Measurements from ENCODE around the gene ACSF3. TPM values are rescaled to one million over a fixed set of nuclear protein-coding genes. Genes with fewer than 3 reads are reported as not detected.

The ACSF3 gene
- total and polyA plus RNA-seq, 2 of the 4 experiments (the other 2 are of a cell fraction) = 9.5 to 14.2 TPM

DNA sequence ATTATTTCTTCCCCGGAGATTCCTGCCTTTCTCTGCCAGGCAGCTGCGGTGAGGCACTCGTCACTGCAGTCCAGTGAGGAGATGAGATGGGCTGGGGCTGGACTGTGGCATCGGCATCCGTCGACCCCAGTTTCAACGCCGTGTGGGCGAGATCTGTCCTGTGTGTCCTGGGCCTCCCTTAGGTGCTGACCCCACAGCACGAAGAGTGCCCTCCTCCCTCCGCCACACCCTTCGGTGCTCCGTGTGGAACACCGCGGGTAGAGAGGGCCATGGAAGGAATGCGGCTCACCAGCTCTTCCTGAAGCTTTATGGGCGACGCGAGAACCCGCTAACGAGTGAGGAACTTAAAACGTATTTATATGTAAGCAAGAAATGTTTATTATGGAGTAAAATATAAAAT is 17.6 kb downstream of the ACSF3 start:
- DNase-seq (no peak), ATAC-seq (ENCODE audit: low read depth) (no peak)
- H3K4me1 ChIP-seq (ENCODE audit: control insufficient read depth, insufficient read depth, low read length) = no peaks in the 10 kb centered on the region
- TF ChIP-seq, protein P1, sequence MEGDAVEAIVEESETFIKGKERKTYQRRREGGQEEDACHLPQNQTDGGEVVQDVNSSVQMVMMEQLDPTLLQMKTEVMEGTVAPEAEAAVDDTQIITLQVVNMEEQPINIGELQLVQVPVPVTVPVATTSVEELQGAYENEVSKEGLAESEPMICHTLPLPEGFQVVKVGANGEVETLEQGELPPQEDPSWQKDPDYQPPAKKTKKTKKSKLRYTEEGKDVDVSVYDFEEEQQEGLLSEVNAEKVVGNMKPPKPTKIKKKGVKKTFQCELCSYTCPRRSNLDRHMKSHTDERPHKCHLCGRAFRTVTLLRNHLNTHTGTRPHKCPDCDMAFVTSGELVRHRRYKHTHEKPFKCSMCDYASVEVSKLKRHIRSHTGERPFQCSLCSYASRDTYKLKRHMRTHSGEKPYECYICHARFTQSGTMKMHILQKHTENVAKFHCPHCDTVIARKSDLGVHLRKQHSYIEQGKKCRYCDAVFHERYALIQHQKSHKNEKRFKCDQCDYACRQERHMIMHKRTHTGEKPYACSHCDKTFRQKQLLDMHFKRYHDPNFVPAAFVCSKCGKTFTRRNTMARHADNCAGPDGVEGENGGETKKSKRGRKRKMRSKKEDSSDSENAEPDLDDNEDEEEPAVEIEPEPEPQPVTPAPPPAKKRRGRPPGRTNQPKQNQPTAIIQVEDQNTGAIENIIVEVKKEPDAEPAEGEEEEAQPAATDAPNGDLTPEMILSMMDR (conservative IDR thresholded peaks at IDR 0.05; ENCODE audit: low read depth, low read length) = no peak
- TF ChIP-seq, protein P2, sequence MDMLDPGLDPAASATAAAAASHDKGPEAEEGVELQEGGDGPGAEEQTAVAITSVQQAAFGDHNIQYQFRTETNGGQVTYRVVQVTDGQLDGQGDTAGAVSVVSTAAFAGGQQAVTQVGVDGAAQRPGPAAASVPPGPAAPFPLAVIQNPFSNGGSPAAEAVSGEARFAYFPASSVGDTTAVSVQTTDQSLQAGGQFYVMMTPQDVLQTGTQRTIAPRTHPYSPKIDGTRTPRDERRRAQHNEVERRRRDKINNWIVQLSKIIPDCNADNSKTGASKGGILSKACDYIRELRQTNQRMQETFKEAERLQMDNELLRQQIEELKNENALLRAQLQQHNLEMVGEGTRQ (IDR thresholded peaks at IDR 0.05; ENCODE audit: low read depth, low read length) = no peak
- TF ChIP-seq MAFK (IDR thresholded peaks at IDR 0.05; ENCODE audit: low read depth, low read length) (no peak), SMC3 (IDR thresholded peaks at IDR 0.05; ENCODE audit: low read depth, low read length) (no peak), CHD1 (IDR thresholded peaks at IDR 0.05; ENCODE audit: low read depth, low read length) (no peak)
- no peak overlapping the region for H3K4me2 ChIP-seq (ENCODE audit: low read depth, low read length)
- H2AFZ ChIP-seq (replicated peaks; ENCODE audit: low read length, poor library complexity) = no peak overlapping the region
- no peak overlapping the region for H3K23ac ChIP-seq (ENCODE audit: low read depth, low read length)
- no peak overlapping the region for H2AK9ac ChIP-seq (replicated peaks; ENCODE audit: low read depth, low read length, poor library complexity)
- H4K8ac ChIP-seq (ENCODE audit: low read depth in 2 of 2, low read length in 2 of 2) = no peak overlapping the region
- no peak overlapping the region for H3K18ac ChIP-seq (ENCODE audit: low read depth, low read length)
- H2BK120ac ChIP-seq (ENCODE audit: low read depth, low read length) = no peak overlapping the region
- H3K14ac ChIP-seq (replicated peaks; ENCODE audit: low read depth, low read length) = no peak overlapping the region
- WGBS, 2 experiments (ENCODE audit: extremely low coverage in 2 of 2, insufficient read length in 1 of 2) = 90% methylated on average over 7 of the region's 22 CpGs; no CpG with 5 or more reads in 1 of the 2 experiments
- ChIA-PET CTCF (no interaction called here), POLR2A (ENCODE audit: unreplicated experiment) (no interaction called here)
- no peak overlapping the region for H2BK5ac ChIP-seq (ENCODE audit: low read depth, low read length, poor library complexity, severe bottlenecking)
- intact Hi-C loops (cut with micrococcal nuclease) = no loop called here
- H4K5ac ChIP-seq (ENCODE audit: low read depth, low read length) = no peak overlapping the region
- H3K9ac ChIP-seq (ENCODE audit: low read depth, low read length) = no peak overlapping the region
- no peak overlapping the region for H2BK20ac ChIP-seq (ENCODE audit: low read depth, low read length)
- no peak overlapping the region for H3K56ac ChIP-seq (ENCODE audit: extremely low read depth, insufficient read depth, low read length)
- dilution Hi-C loops (cut with HindIII; ENCODE audit: low sequenced_read_pairs, unreplicated experiment) = no loop called here
- no peak overlapping the region for H3K4ac ChIP-seq (ENCODE audit: low read depth, low read length)
- H3K36me3 ChIP-seq (ENCODE audit: control insufficient read depth, insufficient read depth, low read length) = peaks cover 51% of the 10 kb centered on the region
- H4K20me1 ChIP-seq (ENCODE audit: insufficient read depth, low read length) = no peaks in the 10 kb centered on the region
- no peak overlapping the region for H2AK5ac ChIP-seq (ENCODE audit: low read depth, low read length)
- peaks cover 9 to 15% of the 10 kb centered on the region in 2 experiments for H3K79me1 ChIP-seq (ENCODE audit: low read depth in 1 of 2, low read length in 2 of 2)
- H3K4me3 ChIP-seq (ENCODE audit: insufficient read depth, low read depth, low read length) = no peak overlapping the region
- H3K27me3 ChIP-seq (ENCODE audit: control insufficient read depth, insufficient read depth, low read length) = no peaks in the 10 kb centered on the region
- H3K27ac ChIP-seq (ENCODE audit: insufficient read depth, low read length) = no peak overlapping the region
- H4K91ac ChIP-seq (ENCODE audit: insufficient read depth, low read depth, low read length) = no peak overlapping the region
- H2BK15ac ChIP-seq (ENCODE audit: low read depth, low read length) = no peak overlapping the region
- peaks cover 6% of the 10 kb centered on the region; the same call in 1 of the 2 replicates for H3K9me1 ChIP-seq (ENCODE audit: insufficient read depth, low read length)
- BruUV-seq (replicated peaks) = no TSS peak
- in situ Hi-C loops (cut with MboI; ENCODE audit: low sequenced_read_pairs) = no loop called here
- no peaks in the 10 kb centered on the region for H3K9me3 ChIP-seq (ENCODE audit: control insufficient read depth, insufficient read depth, low read length)
